HepG2 (cell line): ENCODE data around the gene ELMO2. TPM values are rescaled to one million over a fixed set of nuclear protein-coding genes. Genes with fewer than 3 reads are reported as not detected.
A peak's percentile ranks its signal among the peaks of the same experiment; 100 is the strongest.

Source experiments
- ATF4 ChIP-seq, 2 experiments: fragments of 450-650 bp in 1 of 2; sonication (generic) in 1 of 2; formaldehyde crosslinking; IDR thresholded peaks; 2 replicates each; pipeline versions ENCODE4 v1.5.0 to v1.8.0; 2020 to 2022; ENCODE audit warnings: mild to moderate bottlenecking in 1 of 2, missing genetic modification reagents in 1 of 2
- E2F2 ChIP-seq: sonication (generic); formaldehyde crosslinking; IDR thresholded peaks from 2 replicates; pipeline ENCODE4 v1.4.0; 2020; ENCODE audit warnings: missing genetic modification reagents, borderline replicate concordance
- HDAC2 ChIP-seq: sonication (generic); formaldehyde crosslinking; IDR thresholded peaks from 2 replicates; pipeline ENCODE4 v1.4.0; 2020; ENCODE audit warnings: missing genetic modification reagents
- IKZF4 ChIP-seq: sonication (generic); formaldehyde crosslinking; IDR thresholded peaks from 2 replicates; pipeline ENCODE4 v1.5.1; 2020; ENCODE audit warnings: borderline replicate concordance, mild to moderate bottlenecking, low read depth, missing genetic modification reagents; ENCODE audit errors: not compliant biosample characterization
- NFIC ChIP-seq: IDR thresholded peaks from 2 replicates; pipeline ENCODE4 v1.6.1; 2012; ENCODE audit warnings: mild to moderate bottlenecking, low read length, inconsistent platforms
- NR2F1 ChIP-seq, 2 experiments: fragments of 450-650 bp in 1 of 2; formaldehyde crosslinking in 1 of 2; IDR thresholded peaks; 2 replicates each; pipeline versions ENCODE4 v1.5.0 to v1.6.1; 2016 to 2020; ENCODE audit warnings: mild to moderate bottlenecking in 1 of 2, missing compliant biosample characterization in 1 of 2, missing genetic modification reagents in 1 of 2, moderate library complexity in 1 of 2
- PAX8 ChIP-seq: sonication (generic); formaldehyde crosslinking; IDR thresholded peaks from 2 replicates; pipeline ENCODE4 v1.8.0; 2022; ENCODE audit warnings: mild to moderate bottlenecking, missing genetic modification reagents, borderline replicate concordance
- SP5 ChIP-seq: IDR thresholded peaks from 2 replicates; pipeline ENCODE4 v1.6.1; 2016; ENCODE audit warnings: low read depth, borderline replicate concordance
- ZEB1 ChIP-seq: IDR thresholded peaks from 2 replicates; pipeline ENCODE4 v1.6.1; 2012; ENCODE audit warnings: mild to moderate bottlenecking, low read depth, inconsistent platforms; ENCODE audit not compliant: insufficient replicate concordance
- ZMYM4 ChIP-seq: sonication (generic); formaldehyde crosslinking; IDR thresholded peaks from 2 replicates; pipeline ENCODE4 v1.8.1; 2023; ENCODE audit warnings: mild to moderate bottlenecking, missing genetic modification reagents
- ZNF235 ChIP-seq: sonication (generic); formaldehyde crosslinking; IDR thresholded peaks from 2 replicates; pipeline ENCODE4 v1.8.1; 2023; ENCODE audit warnings: mild to moderate bottlenecking, missing genetic modification reagents, borderline replicate concordance
- ZNF34 ChIP-seq: sonication (generic); formaldehyde crosslinking; IDR thresholded peaks from 2 replicates; pipeline ENCODE4 v1.4.0; 2020; ENCODE audit warnings: mild to moderate bottlenecking, missing genetic modification reagents, borderline replicate concordance
- ZNF543 ChIP-seq: sonication (generic); formaldehyde crosslinking; IDR thresholded peaks from 2 replicates; pipeline ENCODE4 v1.4.0; 2020; ENCODE audit warnings: mild to moderate bottlenecking, missing genetic modification reagents
- ZNF609 ChIP-seq: sonication (generic); formaldehyde crosslinking; IDR thresholded peaks from 2 replicates; pipeline ENCODE4 v1.4.0; 2020; ENCODE audit warnings: mild to moderate bottlenecking, missing genetic modification reagents, borderline replicate concordance
- polyA plus RNA-seq, 8 experiments: library from polyadenylated mRNA; depleted of rRNA in 3 of 8; stranded (reverse) in 7 of 8; unstranded in 1 of 8; fragments of >200 nt; fragmentation: Illumina TruSeq in 4 of 8; extraction: Trizol in 4 of 8; gene quantifications; 2 replicates each; pipeline versions ENCODE4 v1.2.1 to v1.2.3, GENCODE V29; 2011 to 2016; ENCODE audit warnings: low read depth in 4 of 8, missing spikeins in 1 of 8, mixed read lengths in 1 of 8; ENCODE audit not compliant: insufficient read depth in 1 of 8
- total RNA-seq, 5 experiments: library from RNA; depleted of rRNA; stranded (reverse); fragments of >200 nt; fragmentation: Illumina TruSeq; extraction: Trizol; gene quantifications; 2 replicates each; pipeline ENCODE4 v1.2.3, GENCODE V29; 2016; ENCODE audit warnings: low read depth in 1 of 5
- TF ChIP-seq, protein P1 (sequence below): IDR thresholded peaks from 2 replicates; pipeline ENCODE4 v1.6.1; 2016; ENCODE audit warnings: mild to moderate bottlenecking
- TF ChIP-seq, protein P2 (sequence below), 2 experiments: sonication (generic) in 1 of 2; formaldehyde crosslinking in 1 of 2; IDR thresholded peaks; 2 replicates each; pipeline versions ENCODE4 v1.5.1 to v1.6.1; 2011 to 2020; ENCODE audit warnings: borderline replicate concordance in 1 of 2, low read depth in 1 of 2, low read length in 1 of 2, mild to moderate bottlenecking in 1 of 2, missing genetic modification reagents in 1 of 2, moderate library complexity in 1 of 2
- TF ChIP-seq, protein P3 (sequence below): sonication (generic); formaldehyde crosslinking; IDR thresholded peaks from 2 replicates; pipeline ENCODE4 v1.4.0; 2020; ENCODE audit warnings: missing genetic modification reagents

Gene ELMO2
- total and polyA plus RNA-seq, 2 of the 13 experiments (the other 11 are each of a cell fraction or from before 2014, with no cell fraction given): 30.6 to 35.7 TPM

GRCh38 chr20:46411637-46412036, 5.2 kb upstream of the ELMO2 start (continued):
- TF ChIP-seq SP5 (CRISPR knock-in tag) (no peak), ZMYM4 (no peak), IKZF4 (no peak), NR2F1 (CRISPR knock-in tag; IDR thresholded peaks at IDR 0.05) (peak in 1 of 2 experiments; percentile 63; a peak in 2 of 4 replicates), PAX8 (CRISPR knock-in tag) (no peak), ZNF609 (CRISPR knock-in tag) (peak; percentile 63; the same call in 1 of the 2 replicates), ZNF235 (CRISPR knock-in tag) (no peak), ZNF543 (no peak), NFIC (no peak), E2F2 (no peak), ZNF34 (CRISPR knock-in tag) (no peak), HDAC2 (CRISPR knock-in tag) (no peak), ATF4 (CRISPR knock-in tag; IDR thresholded peaks at IDR 0.05) (no peak), ZEB1 (no peak)
- TF ChIP-seq, protein P1, sequence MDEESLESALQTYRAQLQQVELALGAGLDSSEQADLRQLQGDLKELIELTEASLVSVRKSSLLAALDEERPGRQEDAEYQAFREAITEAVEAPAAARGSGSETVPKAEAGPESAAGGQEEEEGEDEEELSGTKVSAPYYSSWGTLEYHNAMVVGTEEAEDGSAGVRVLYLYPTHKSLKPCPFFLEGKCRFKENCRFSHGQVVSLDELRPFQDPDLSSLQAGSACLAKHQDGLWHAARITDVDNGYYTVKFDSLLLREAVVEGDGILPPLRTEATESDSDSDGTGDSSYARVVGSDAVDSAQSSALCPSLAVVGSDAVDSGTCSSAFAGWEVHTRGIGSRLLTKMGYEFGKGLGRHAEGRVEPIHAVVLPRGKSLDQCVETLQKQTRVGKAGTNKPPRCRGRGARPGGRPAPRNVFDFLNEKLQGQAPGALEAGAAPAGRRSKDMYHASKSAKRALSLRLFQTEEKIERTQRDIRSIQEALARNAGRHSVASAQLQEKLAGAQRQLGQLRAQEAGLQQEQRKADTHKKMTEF: no peak
- TF ChIP-seq, protein P2, sequence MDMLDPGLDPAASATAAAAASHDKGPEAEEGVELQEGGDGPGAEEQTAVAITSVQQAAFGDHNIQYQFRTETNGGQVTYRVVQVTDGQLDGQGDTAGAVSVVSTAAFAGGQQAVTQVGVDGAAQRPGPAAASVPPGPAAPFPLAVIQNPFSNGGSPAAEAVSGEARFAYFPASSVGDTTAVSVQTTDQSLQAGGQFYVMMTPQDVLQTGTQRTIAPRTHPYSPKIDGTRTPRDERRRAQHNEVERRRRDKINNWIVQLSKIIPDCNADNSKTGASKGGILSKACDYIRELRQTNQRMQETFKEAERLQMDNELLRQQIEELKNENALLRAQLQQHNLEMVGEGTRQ (IDR thresholded peaks at IDR 0.05; ENCODE audit: low read depth, low read length): no peak
- TF ChIP-seq, protein P2 (CRISPR knock-in tag; IDR thresholded peaks at IDR 0.05; ENCODE audit: borderline replicate concordance): no peak
- TF ChIP-seq, protein P3, sequence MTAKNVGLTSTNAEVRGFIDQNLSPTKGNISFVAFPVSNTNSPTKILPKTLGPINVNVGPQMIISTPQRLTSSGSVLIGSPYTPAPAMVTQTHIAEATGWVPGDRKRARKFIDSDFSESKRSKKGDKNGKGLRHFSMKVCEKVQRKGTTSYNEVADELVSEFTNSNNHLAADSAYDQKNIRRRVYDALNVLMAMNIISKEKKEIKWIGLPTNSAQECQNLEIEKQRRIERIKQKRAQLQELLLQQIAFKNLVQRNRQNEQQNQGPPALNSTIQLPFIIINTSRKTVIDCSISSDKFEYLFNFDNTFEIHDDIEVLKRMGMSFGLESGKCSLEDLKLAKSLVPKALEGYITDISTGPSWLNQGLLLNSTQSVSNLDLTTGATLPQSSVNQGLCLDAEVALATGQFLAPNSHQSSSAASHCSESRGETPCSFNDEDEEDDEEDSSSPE (CRISPR knock-in tag): no peak
